ENCODE data around the gene ADK.

GRCh38 chr10:74332398-74332797, 181.4 kb downstream of the ADK start:
- TF ChIP-seq CTCF (IDR thresholded peaks at IDR 0.05 in 4 of 5, conservative IDR thresholded peaks at IDR 0.05 in 1 of 5) (no peak), POLR2A (IDR thresholded peaks at IDR 0.05) (no peak)
